Hepatocyte (in vitro differentiated cells): Measurements from ENCODE around the gene RRAD. TPM values are rescaled to one million over a fixed set of nuclear protein-coding genes. Genes with fewer than 3 reads are reported as not detected.
"Not testable (repeated sequence)": the region's sequence is repeated elsewhere in the genome, so short reads cannot be mapped to it uniquely, and the experiment has no call there.

ENCODE experiments used
- DNase-seq: peaks from one replicate; pipeline ENCODE4 v3.0.0-alpha.2; 2016; ENCODE audit warnings: low spot score
- H2AFZ ChIP-seq: fragments of 200-600 bp; sonication (generic); 2 replicates; pipeline ENCODE4 v1.6.0; 2016; ENCODE audit warnings: antibody characterized with exemption, mild to moderate bottlenecking
- H3K27ac ChIP-seq: fragments of 200-600 bp; sonication (generic); 2 replicates; pipeline ENCODE4 v1.5.1; 2016; ENCODE audit warnings: mild to moderate bottlenecking
- H3K27me3 ChIP-seq: fragments of 200-600 bp; sonication (generic); 2 replicates; pipeline ENCODE4 v1.6.1; 2016
- H3K36me3 ChIP-seq: fragments of 200-600 bp; sonication (generic); replicated peaks from 2 replicates; pipeline ENCODE4 v1.5.1; 2016; ENCODE audit warnings: low read depth; ENCODE audit not compliant: insufficient read depth
- H3K4me1 ChIP-seq: fragments of 200-600 bp; sonication (generic); 2 replicates; pipeline ENCODE4 v1.5.1; 2016; ENCODE audit warnings: mild to moderate bottlenecking, moderate library complexity; ENCODE audit not compliant: insufficient read depth
- H3K4me2 ChIP-seq: fragments of 200-600 bp; sonication (generic); 2 replicates; pipeline ENCODE4 v1.6.0; 2016
- H3K4me3 ChIP-seq: fragments of 200-600 bp; sonication (generic); 2 replicates; pipeline ENCODE4 v1.5.1; 2016; ENCODE audit warnings: mild to moderate bottlenecking
- H3K79me2 ChIP-seq: fragments of 200-600 bp; sonication (generic); 2 replicates; pipeline ENCODE4 v1.6.0; 2017; ENCODE audit warnings: mild to moderate bottlenecking
- H3K9me2 ChIP-seq: fragments of 200-600 bp; sonication (generic); replicated peaks from 2 replicates; pipeline ENCODE4 v1.6.0; 2017; ENCODE audit warnings: mild to moderate bottlenecking; ENCODE audit not compliant: insufficient read depth
- H3K9me3 ChIP-seq: fragments of 200-600 bp; sonication (generic); 2 replicates; pipeline ENCODE4 v1.5.1; 2016; ENCODE audit warnings: low read depth, mild to moderate bottlenecking
- H4K20me1 ChIP-seq: fragments of 200-600 bp; sonication (generic); 2 replicates; pipeline ENCODE4 v1.6.0; 2016; ENCODE audit warnings: mild to moderate bottlenecking; ENCODE audit not compliant: insufficient read depth, poor library complexity, severe bottlenecking
- CTCF ChIP-seq: fragments of 200-600 bp; sonication (generic); IDR thresholded peaks from 2 replicates; pipeline ENCODE4 v1.5.1; 2016; ENCODE audit warnings: antibody characterized with exemption, mild to moderate bottlenecking; ENCODE audit not compliant: poor library complexity
- EZH2 ChIP-seq: fragments of 200-600 bp; sonication (generic); IDR thresholded peaks from 2 replicates; pipeline ENCODE4 v1.6.1; 2016; ENCODE audit warnings: antibody characterized with exemption, mild to moderate bottlenecking, borderline replicate concordance
- EZH2phosphoT487 ChIP-seq: fragments of 200-600 bp; sonication (generic); IDR thresholded peaks from one replicate; pipeline ENCODE4 v1.6.1; 2018; ENCODE audit warnings: antibody characterized with exemption, mild to moderate bottlenecking, low read depth, moderate library complexity; ENCODE audit not compliant: unreplicated experiment, severe bottlenecking
- WGBS: methylation state at CpG from one replicate; pipeline ENCODE4 v1.1.6; 2016; ENCODE audit warnings: low lambda C conversion rate; ENCODE audit errors: missing lambda C conversion rate; 5-methylcytosine and 5-hydroxymethylcytosine counted together
- polyA plus RNA-seq: library from polyadenylated mRNA; unstranded; fragments of >200 nt; fragmentation: Nextera tagmentation; extraction: Ambion mirVana; gene quantifications from 2 replicates; pipeline ENCODE4 v1.2.1, GENCODE V29; 2016
- total RNA-seq: library from RNA; depleted of rRNA; stranded (reverse); fragments of >200 nt; gene quantifications from 2 replicates; pipeline ENCODE4 v1.2.3, GENCODE V29; 2014

RRAD gene
- total and polyA plus RNA-seq, 2 experiments from 2014 or later = 8.8 to 16.3 TPM

- Histone ChIP-seq H4K20me1 (no peaks in the 10 kb centered on the region), H3K9me2 (no peaks in the 10 kb centered on the region)
- no peak for TF ChIP-seq EZH2phosphoT487
- no peak for TF ChIP-seq EZH2
- TF ChIP-seq CTCF = no peak
Measured at GRCh38 chr16:66946541-66946940, 21.2 kb upstream of the RRAD start.

GRCh38 chr16:66945939-66946338 lies 20.6 kb upstream of the RRAD start:
- no peak overlapping the region for H3K27ac ChIP-seq
- no peaks in the 10 kb centered on the region for H3K9me2 ChIP-seq
- no peak for DNase-seq
- H3K79me2 ChIP-seq = no peaks in the 10 kb centered on the region
- no peak for TF ChIP-seq EZH2phosphoT487
- TF ChIP-seq CTCF = no peak
- TF ChIP-seq EZH2 = no peak
- no peak overlapping the region for H2AFZ ChIP-seq
- H3K9me3 ChIP-seq = no peaks in the 10 kb centered on the region
- H4K20me1 ChIP-seq = no peaks in the 10 kb centered on the region
- H3K4me3 ChIP-seq = no peak overlapping the region
- H3K36me3 ChIP-seq = no peaks in the 10 kb centered on the region
- 96% methylated on average over 4 of the region's 4 CpGs for WGBS
- H3K4me1 ChIP-seq = no peaks in the 10 kb centered on the region
- H3K27me3 ChIP-seq = peaks cover 8% of the 10 kb centered on the region
- no peak overlapping the region for H3K4me2 ChIP-seq

More at GRCh38 chr16:66946541-66946940, 21.2 kb upstream of the RRAD start:
- Histone ChIP-seq H3K4me1 (no peaks in the 10 kb centered on the region), H3K4me3 (no peak overlapping the region), H3K36me3 (no peaks in the 10 kb centered on the region), H3K4me2 (no peak overlapping the region), H3K79me2 (no peaks in the 10 kb centered on the region), H3K27me3 (peaks cover 8% of the 10 kb centered on the region), H2AFZ (no peak overlapping the region), H3K9me3 (no peaks in the 10 kb centered on the region), H3K27ac (no peak overlapping the region)
- DNase-seq = no peak
- 92% methylated on average over 7 of the region's 7 CpGs for WGBS

DNA sequence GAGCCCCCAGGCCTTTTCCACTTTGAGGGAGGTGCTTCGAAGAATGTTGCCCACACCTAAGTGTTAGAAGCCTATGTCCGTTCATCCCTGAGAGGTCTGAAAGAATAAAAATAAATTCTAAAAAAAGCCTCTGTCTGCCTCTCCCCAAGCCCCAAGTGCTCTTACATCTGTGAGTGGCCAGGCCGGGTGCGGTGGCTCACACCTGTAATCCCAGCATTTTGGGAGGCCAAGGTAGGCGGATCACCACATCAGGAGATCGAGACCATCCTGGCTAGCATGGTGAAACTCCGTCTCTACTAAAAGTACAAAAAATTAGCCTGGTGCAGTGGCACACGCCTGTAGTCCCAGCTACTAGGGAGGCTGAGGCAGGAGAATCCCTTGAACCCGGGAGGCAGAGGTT lies 19.6 kb upstream of the RRAD start:
- H3K4me3 ChIP-seq, H3K36me3 ChIP-seq, H3K27me3 ChIP-seq, H3K9me2 ChIP-seq, H3K9me3 ChIP-seq, H2AFZ ChIP-seq, H3K4me1 ChIP-seq, H4K20me1 ChIP-seq, H3K27ac ChIP-seq, H3K4me2 ChIP-seq, DNase-seq, H3K79me2 ChIP-seq: not testable (repeated sequence)
- 91% methylated on average over 9 of the region's 9 CpGs for WGBS

DNA sequence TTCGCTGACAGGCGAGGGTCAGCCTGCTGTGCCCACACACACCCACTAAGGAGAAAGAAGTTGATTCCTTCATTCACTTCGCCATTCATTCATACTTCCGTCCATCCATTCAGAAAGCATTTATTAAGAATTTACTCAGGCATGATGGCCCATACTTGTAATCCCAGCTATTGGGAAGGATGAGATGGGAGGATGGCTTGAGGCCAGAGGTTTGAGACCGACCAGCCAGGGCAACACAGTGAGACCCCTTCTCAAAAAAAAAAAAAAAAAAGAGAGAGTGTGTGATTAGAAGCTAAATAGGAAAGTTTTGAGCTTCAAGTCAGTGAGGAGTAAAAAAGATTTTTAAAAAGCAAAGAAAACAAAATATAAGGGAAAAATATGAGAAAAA lies 18.7 kb upstream of the RRAD start:
- Histone ChIP-seq H3K4me1 (no peaks in the 10 kb centered on the region), H3K9me3 (no peaks in the 10 kb centered on the region), H3K27me3 (peaks cover 1% of the 10 kb centered on the region), H2AFZ (no peak overlapping the region), H3K36me3 (no peaks in the 10 kb centered on the region), H3K4me3 (no peak overlapping the region), H3K79me2 (no peaks in the 10 kb centered on the region), H3K4me2 (no peak overlapping the region), H4K20me1 (no peaks in the 10 kb centered on the region), H3K9me2 (no peaks in the 10 kb centered on the region), H3K27ac (no peak overlapping the region)
- TF ChIP-seq CTCF (no peak), EZH2 (no peak), EZH2phosphoT487 (no peak)
- DNase-seq = no peak
- WGBS = 95% methylated on average over 5 of the region's 5 CpGs
